Measurements from ENCODE around the gene BMP6.

GRCh38 chr6:7707787-7708186 is 18.1 kb upstream of the BMP6 start:
- TF ChIP-seq CTCF (conservative IDR thresholded peaks at IDR 0.05) (no peak), EZH2 (IDR thresholded peaks at IDR 0.05; ENCODE audit: low read depth) (no peak)
